IMR-90 (cell line): ENCODE results near the gene LDAH. TPM values are rescaled to one million over a fixed set of nuclear protein-coding genes. Genes with fewer than 3 reads are reported as not detected.

Experiments
- ATAC-seq: fragments of 200-7000 bp; cut with Tn5 transposase; 2 replicates; pipeline ENCODE4 v1.9.1; 2020; ENCODE audit warnings: low read depth, mild to moderate bottlenecking, moderate library complexity
- BruUV-seq: library from RNA; stranded (reverse); fragments of 400-500 nt; replicated peaks from 2 replicates; lab custom pipeline; 2021; lab: Mats Ljungman, UMichigan
- CTCF ChIA-PET: fragments of 300-600 bp; formaldehyde crosslinking; extraction: SDS; loops from one replicate; lab custom pipeline; 2021; ENCODE audit warnings: antibody characterized with exemption; lab: Yijun Ruan, JAX
- POLR2A ChIA-PET: fragments of 300-600 bp; sonication (Branson Sonifier 250); formaldehyde crosslinking; loops from one replicate; lab custom pipeline; 2022; ENCODE audit warnings: antibody characterized with exemption; ENCODE audit not compliant: unreplicated experiment; lab: Charles Lee
- DNase-seq: peaks from one replicate; pipeline ENCODE4 v3.0.0; 2013
- H2AFZ ChIP-seq: replicated peaks from 2 replicates; pipeline ENCODE3; 2013; ENCODE audit warnings: low read length, mild to moderate bottlenecking; ENCODE audit not compliant: poor library complexity
- H2AK5ac ChIP-seq: 2 replicates; pipeline ENCODE4 v1.6.1; 2013; ENCODE audit warnings: low read depth, low read length, inconsistent platforms
- H2AK9ac ChIP-seq: replicated peaks from 2 replicates; pipeline ENCODE3; 2013; ENCODE audit warnings: mild to moderate bottlenecking, low read depth, low read length, moderate library complexity; ENCODE audit not compliant: poor library complexity
- H2BK120ac ChIP-seq: 2 replicates; pipeline ENCODE4 v1.6.1; 2013; ENCODE audit warnings: low read depth, low read length, inconsistent platforms
- H2BK15ac ChIP-seq: 3 replicates; pipeline ENCODE4 v1.6.1; 2013; ENCODE audit warnings: low read depth, low read length, inconsistent platforms
- H2BK20ac ChIP-seq: 2 replicates; pipeline ENCODE4 v1.6.1; 2013; ENCODE audit warnings: low read depth, mild to moderate bottlenecking, inconsistent platforms, low read length, moderate library complexity
- H2BK5ac ChIP-seq: 2 replicates; pipeline ENCODE4 v1.6.1; 2013; ENCODE audit warnings: mild to moderate bottlenecking, low read depth, low read length, inconsistent platforms; ENCODE audit not compliant: poor library complexity, severe bottlenecking
- H3K14ac ChIP-seq: replicated peaks from 2 replicates; pipeline ENCODE4 v1.6.1; 2013; ENCODE audit warnings: low read depth, low read length, inconsistent platforms
- H3K18ac ChIP-seq: 2 replicates; pipeline ENCODE4 v1.6.1; 2013; ENCODE audit warnings: low read depth, low read length, control low read depth
- H3K23ac ChIP-seq: 2 replicates; pipeline ENCODE4 v1.6.1; 2013; ENCODE audit warnings: low read depth, low read length, inconsistent platforms
- H3K27ac ChIP-seq: 2 replicates; pipeline ENCODE4 v1.5.1; 2013; ENCODE audit warnings: mild to moderate bottlenecking, control low read depth, low read length; ENCODE audit not compliant: insufficient read depth
- H3K27me3 ChIP-seq: 2 replicates; pipeline ENCODE4 v1.6.1; 2013; ENCODE audit warnings: low read length; ENCODE audit not compliant: control insufficient read depth, insufficient read depth
- H3K36me3 ChIP-seq: 2 replicates; pipeline ENCODE4 v1.6.1; 2013; ENCODE audit warnings: low read length, mixed read lengths; ENCODE audit not compliant: control insufficient read depth, insufficient read depth
- H3K4ac ChIP-seq: 2 replicates; pipeline ENCODE4 v1.6.1; 2013; ENCODE audit warnings: low read depth, low read length, inconsistent platforms
- H3K4me1 ChIP-seq: 2 replicates; pipeline ENCODE4 v1.6.1; 2013; ENCODE audit warnings: low read length, mixed read lengths; ENCODE audit not compliant: control insufficient read depth, insufficient read depth
- H3K4me2 ChIP-seq: 2 replicates; pipeline ENCODE4 v1.6.1; 2013; ENCODE audit warnings: low read depth, mild to moderate bottlenecking, control low read depth, low read length, moderate library complexity
- H3K4me3 ChIP-seq: 2 replicates; pipeline ENCODE4 v1.5.1; 2013; ENCODE audit warnings: low read depth, mild to moderate bottlenecking, control low read depth, low read length, moderate library complexity; ENCODE audit not compliant: insufficient read depth
- H3K56ac ChIP-seq: 2 replicates; pipeline ENCODE4 v1.6.1; 2013; ENCODE audit warnings: low read length, inconsistent platforms; ENCODE audit not compliant: insufficient read depth; ENCODE audit errors: extremely low read depth
- H3K79me1 ChIP-seq, 2 experiments: 2 replicates each; pipeline ENCODE4 v1.6.1; 2013; ENCODE audit warnings: low read length in 2 of 2, inconsistent platforms in 1 of 2, low read depth in 1 of 2
- H3K9ac ChIP-seq: 2 replicates; pipeline ENCODE4 v1.6.1; 2013; ENCODE audit warnings: low read depth, low read length, control low read depth
- H3K9me1 ChIP-seq: 2 replicates; pipeline ENCODE4 v1.6.1; 2013; ENCODE audit warnings: low read length, inconsistent platforms; ENCODE audit not compliant: insufficient read depth
- H3K9me3 ChIP-seq: 2 replicates; pipeline ENCODE4 v1.6.1; 2013; ENCODE audit warnings: low read length; ENCODE audit not compliant: control insufficient read depth, insufficient read depth
- H4K20me1 ChIP-seq: 2 replicates; pipeline ENCODE4 v1.6.1; 2013; ENCODE audit warnings: low read length, inconsistent platforms; ENCODE audit not compliant: insufficient read depth
- H4K5ac ChIP-seq: 2 replicates; pipeline ENCODE4 v1.6.1; 2013; ENCODE audit warnings: mild to moderate bottlenecking, low read depth, low read length, control low read depth
- H4K8ac ChIP-seq, 2 experiments: 2 replicates each; pipeline ENCODE4 v1.6.1; 2013; ENCODE audit warnings: low read depth in 2 of 2, low read length in 2 of 2, control low read depth in 1 of 2, inconsistent platforms in 1 of 2
- H4K91ac ChIP-seq: 2 replicates; pipeline ENCODE4 v1.6.1; 2013; ENCODE audit warnings: low read depth, low read length, inconsistent platforms; ENCODE audit not compliant: insufficient read depth
- BHLHE40 ChIP-seq: fragments of 150-350 bp; IDR thresholded peaks from 2 replicates; pipeline ENCODE4 v1.6.1; 2016; ENCODE audit warnings: mild to moderate bottlenecking, low read depth, low read length
- CEBPB ChIP-seq: IDR thresholded peaks from 2 replicates; pipeline ENCODE4 v1.6.1; 2012; ENCODE audit warnings: low read depth, low read length, improper control_type of control experiment
- ELK1 ChIP-seq: fragments of 150-350 bp; IDR thresholded peaks from 2 replicates; pipeline ENCODE4 v1.6.1; 2016; ENCODE audit warnings: low read depth, mild to moderate bottlenecking, low read length, moderate library complexity, borderline replicate concordance
- FOS ChIP-seq: fragments of 150-350 bp; IDR thresholded peaks from 2 replicates; pipeline ENCODE4 v1.6.1; 2016; ENCODE audit warnings: low read depth, low read length
- MAFK ChIP-seq: IDR thresholded peaks from 2 replicates; pipeline ENCODE4 v1.6.1; 2012; ENCODE audit warnings: low read depth, low read length, improper control_type of control experiment
- MAZ ChIP-seq: IDR thresholded peaks from 2 replicates; pipeline ENCODE4 v1.6.1; 2012; ENCODE audit warnings: low read depth, mild to moderate bottlenecking, low read length, improper control_type of control experiment, moderate library complexity, borderline replicate concordance
- MXI1 ChIP-seq: IDR thresholded peaks from 2 replicates; pipeline ENCODE4 v1.6.1; 2012; ENCODE audit warnings: low read depth, mild to moderate bottlenecking, low read length, moderate library complexity, borderline replicate concordance
- NFE2L2 ChIP-seq: fragments of 150-350 bp; IDR thresholded peaks from 2 replicates; pipeline ENCODE4 v1.6.1; 2016; ENCODE audit warnings: low read depth, mild to moderate bottlenecking, low read length
- RAD21 ChIP-seq: IDR thresholded peaks from 2 replicates; pipeline ENCODE4 v1.6.1; 2012; ENCODE audit warnings: low read length, improper control_type of control experiment
- RFX5 ChIP-seq: IDR thresholded peaks from 2 replicates; pipeline ENCODE4 v1.8.0; 2012; ENCODE audit warnings: low read depth, mild to moderate bottlenecking, low read length, moderate library complexity
- SMC3 ChIP-seq: fragments of 150-350 bp; IDR thresholded peaks from 2 replicates; pipeline ENCODE4 v1.6.1; 2016; ENCODE audit warnings: low read depth, mild to moderate bottlenecking, antibody characterized with exemption, low read length, moderate library complexity
- USF2 ChIP-seq: fragments of 150-350 bp; IDR thresholded peaks from 2 replicates; pipeline ENCODE4 v1.6.1; 2017; ENCODE audit warnings: mild to moderate bottlenecking, antibody characterized with exemption, low read length, low read depth
- whole genome bisulfite sequencing, 2 experiments: methylation state at CpG; one replicate each; pipeline versions ENCODE4 v1.1.5 to v1.1.7; 2013; ENCODE audit warnings: missing lambda C conversion rate in 2 of 2; ENCODE audit not compliant: insufficient read length in 1 of 2; ENCODE audit errors: extremely low coverage in 2 of 2; 5-methylcytosine and 5-hydroxymethylcytosine counted together
- dilution Hi-C: fragments of 300-500 bp; cut with HindIII; formaldehyde crosslinking; loops from one replicate; pipeline ENCODE4 v1.14.3; 2018; ENCODE audit warnings: low sequenced_read_pairs; ENCODE audit not compliant: unreplicated experiment
- in situ Hi-C: fragments of 300-500 bp; cut with MboI; formaldehyde crosslinking; loops from 3 replicates; pipeline ENCODE4 v1.14.3; 2019; ENCODE audit warnings: low sequenced_read_pairs, inconsistent platforms, mixed read lengths
- intact Hi-C: fragments of 100-400 bp; cut with micrococcal nuclease; formaldehyde crosslinking; loops from 2 replicates; pipeline ENCODE4 v1.10.0; 2022
- polyA plus RNA-seq, 3 experiments: library from polyadenylated mRNA; depleted of rRNA; stranded (reverse); fragments of >200 nt; gene quantifications; 2 replicates each; pipeline ENCODE4 v1.2.3, GENCODE V29; 2012; ENCODE audit warnings: low replicate concordance in 1 of 3
- total RNA-seq: library from RNA; depleted of rRNA; stranded (reverse); fragments of >200 nt; gene quantifications from 2 replicates; pipeline ENCODE4 v1.2.3, GENCODE V29; 2012
- TF ChIP-seq, protein P1 (sequence below): conservative IDR thresholded peaks from 2 replicates; pipeline ENCODE4 v1.5.1; 2012; ENCODE audit warnings: mild to moderate bottlenecking, low read depth, low read length, improper control_type of control experiment

LDAH gene
- total and polyA plus RNA-seq, 2 of the 4 experiments (the other 2 are of a cell fraction), result 12.1 to 31.7 TPM

DNA sequence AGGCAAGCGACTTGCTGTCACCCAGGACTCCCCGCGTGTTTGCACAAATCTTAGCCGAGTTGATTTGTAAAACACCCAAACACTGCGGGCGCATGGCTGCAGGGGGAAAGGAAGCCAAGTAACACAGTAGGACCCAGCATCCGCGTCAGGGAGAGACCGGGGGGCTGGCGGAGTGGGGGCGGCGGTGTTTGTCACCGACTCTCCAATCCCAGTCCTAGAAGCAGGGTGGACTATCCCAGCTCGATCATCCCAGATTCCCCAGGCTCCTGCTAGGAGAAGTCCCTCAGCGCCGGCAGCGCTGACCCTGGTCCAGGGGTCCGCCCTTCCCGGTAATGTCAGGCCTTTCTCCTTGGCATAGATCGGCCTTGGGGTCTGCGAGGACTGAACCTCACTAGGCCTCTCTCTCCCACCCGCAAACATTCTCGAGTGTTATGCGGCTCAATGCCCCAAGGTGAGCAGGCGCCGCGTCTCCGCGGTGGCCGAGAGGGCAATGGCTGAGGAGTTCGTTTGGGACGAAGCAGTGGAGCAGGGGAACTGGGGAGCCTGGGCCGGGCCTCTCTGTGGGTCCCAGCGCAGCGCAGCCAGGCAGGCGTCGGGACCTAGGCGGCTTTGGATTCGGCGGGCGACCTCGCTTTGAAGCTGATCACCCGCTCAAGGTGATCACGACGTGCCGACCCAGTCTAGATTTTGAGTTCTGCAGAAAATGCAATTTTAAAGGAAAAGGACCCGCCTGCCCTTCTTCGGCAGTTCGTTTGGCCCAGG lies 157.5 kb downstream of the LDAH start:
- in situ Hi-C loops (loop anchor here (25.0 kb wide), 1 partner anchor 1097 kb away; no protein-coding TSS in a partner anchor), intact Hi-C loops (no loop called here), dilution Hi-C loops (no loop called here)
- H4K8ac ChIP-seq, result no peak overlapping the region
- no peak for DNase-seq
- no peak overlapping the region; the same call in 1 of the 2 replicates for H3K4me2 ChIP-seq
- H4K91ac ChIP-seq, result no peak overlapping the region
- H3K36me3 ChIP-seq, result no peaks in the 10 kb centered on the region
- H4K20me1 ChIP-seq, result peaks cover 16% of the 10 kb centered on the region
- H3K23ac ChIP-seq, result peak overlapping the region; percentile 42
- H2AK5ac ChIP-seq, result no peak overlapping the region
- peak overlapping the region; percentile 31 for H2AK9ac ChIP-seq
- WGBS, 2 experiments, result 6% methylated on average over 35 of the region's 49 CpGs; no CpG with 5 or more reads in 1 of the 2 experiments
- no peak overlapping the region for H3K4ac ChIP-seq
- ChIA-PET CTCF (interaction anchor here (1.3 kb wide), 2 partner anchors 10 to 298 kb away, joined by 4 to 8 read pairs; no protein-coding TSS in a partner anchor), POLR2A (no interaction called here)
- no peak overlapping the region for H2BK20ac ChIP-seq
- no peak overlapping the region for H3K27ac ChIP-seq
- no peak overlapping the region for H3K4me3 ChIP-seq
- H3K14ac ChIP-seq, result no peak overlapping the region
- no peak overlapping the region for H3K56ac ChIP-seq
- H2BK15ac ChIP-seq, result no peak overlapping the region
- BruUV-seq, result no TSS peak
- H3K27me3 ChIP-seq, result peaks cover 88% of the 10 kb centered on the region
- peaks cover 2% of the 10 kb centered on the region; the same call in 1 of the 2 replicates for H3K9me3 ChIP-seq
- no peak overlapping the region for H2BK5ac ChIP-seq
- no peaks in the 10 kb centered on the region for H3K79me1 ChIP-seq
- TF ChIP-seq ELK1, result no peak
- TF ChIP-seq CEBPB, result no peak
- no peak for TF ChIP-seq MAZ
- TF ChIP-seq MAFK, result no peak
- no peak for TF ChIP-seq SMC3
- no peak for TF ChIP-seq USF2
- no peak for TF ChIP-seq FOS
- TF ChIP-seq, protein P1, sequence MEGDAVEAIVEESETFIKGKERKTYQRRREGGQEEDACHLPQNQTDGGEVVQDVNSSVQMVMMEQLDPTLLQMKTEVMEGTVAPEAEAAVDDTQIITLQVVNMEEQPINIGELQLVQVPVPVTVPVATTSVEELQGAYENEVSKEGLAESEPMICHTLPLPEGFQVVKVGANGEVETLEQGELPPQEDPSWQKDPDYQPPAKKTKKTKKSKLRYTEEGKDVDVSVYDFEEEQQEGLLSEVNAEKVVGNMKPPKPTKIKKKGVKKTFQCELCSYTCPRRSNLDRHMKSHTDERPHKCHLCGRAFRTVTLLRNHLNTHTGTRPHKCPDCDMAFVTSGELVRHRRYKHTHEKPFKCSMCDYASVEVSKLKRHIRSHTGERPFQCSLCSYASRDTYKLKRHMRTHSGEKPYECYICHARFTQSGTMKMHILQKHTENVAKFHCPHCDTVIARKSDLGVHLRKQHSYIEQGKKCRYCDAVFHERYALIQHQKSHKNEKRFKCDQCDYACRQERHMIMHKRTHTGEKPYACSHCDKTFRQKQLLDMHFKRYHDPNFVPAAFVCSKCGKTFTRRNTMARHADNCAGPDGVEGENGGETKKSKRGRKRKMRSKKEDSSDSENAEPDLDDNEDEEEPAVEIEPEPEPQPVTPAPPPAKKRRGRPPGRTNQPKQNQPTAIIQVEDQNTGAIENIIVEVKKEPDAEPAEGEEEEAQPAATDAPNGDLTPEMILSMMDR, result no peak
- TF ChIP-seq RAD21, result no peak
- no peak for TF ChIP-seq NFE2L2
- no peak for TF ChIP-seq MXI1
- no peak for TF ChIP-seq BHLHE40
- no peak for TF ChIP-seq RFX5
- H3K9me1 ChIP-seq, result no peaks in the 10 kb centered on the region
- H3K9ac ChIP-seq, result no peak overlapping the region
- peaks cover 3% of the 10 kb centered on the region; the same call in 1 of the 2 replicates for H3K4me1 ChIP-seq
- no peak overlapping the region for H3K18ac ChIP-seq
- no peak overlapping the region for H2BK120ac ChIP-seq
- no peak for ATAC-seq
- peak overlapping the region; percentile 83 for H2AFZ ChIP-seq
- no peak overlapping the region for H4K5ac ChIP-seq
